Hippocampal formation (tissue), 2 donors: ENCODE results near the gene FDPS.

Experiments
- DNase-seq, 2 donors: peaks; one replicate each; lab custom pipeline; 2025; lab: John Stamatoyannopoulos, UW

The FDPS gene

DNA sequence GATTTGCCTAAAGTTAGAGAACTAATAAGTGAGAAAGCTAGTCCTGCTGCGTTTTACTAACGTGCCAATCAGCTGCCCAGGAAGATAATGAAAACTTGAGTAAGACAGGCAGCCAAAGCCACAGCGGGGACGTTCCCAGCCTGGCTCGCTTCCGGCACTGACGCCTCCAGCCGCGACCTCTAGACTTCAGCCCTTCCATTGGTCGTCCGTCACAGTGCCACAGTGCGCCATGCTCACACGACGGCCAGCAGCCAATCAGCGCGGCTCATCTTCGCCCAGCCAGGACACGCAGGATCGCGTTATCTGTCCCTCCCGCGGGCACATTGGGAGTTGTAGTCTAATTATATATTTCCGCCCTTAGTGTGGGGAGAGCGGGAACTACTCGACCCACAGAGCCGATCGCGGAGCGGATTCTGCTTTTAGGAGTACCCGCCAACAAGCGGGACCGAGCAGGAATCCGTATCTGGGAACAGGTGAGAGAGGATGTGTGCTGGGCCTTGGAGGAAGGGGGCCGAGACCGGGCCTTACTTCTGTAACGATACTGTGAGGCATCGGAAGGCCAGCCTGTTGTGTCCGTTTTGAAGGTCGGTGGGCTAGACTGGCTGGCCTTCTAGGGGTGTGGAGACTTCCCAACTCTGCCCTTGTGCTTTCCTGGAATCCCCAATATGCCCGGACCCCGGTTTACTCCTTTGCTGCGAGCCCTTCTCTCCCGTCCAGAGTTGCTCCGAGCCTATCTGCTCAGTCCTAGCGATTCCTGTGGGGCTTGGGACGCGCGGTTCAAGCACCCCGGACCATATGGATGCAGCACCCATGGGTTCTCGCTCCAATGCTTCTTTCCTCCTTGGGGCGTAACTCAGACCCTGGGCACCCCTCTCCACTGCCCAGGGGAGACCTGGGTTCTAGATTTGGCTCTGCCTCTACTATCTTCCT, at the start of gene FDPS:
FDPS (plus strand) TSS at position 374 of the 930 bp plus-strand sequence. CDS start 924 bp downstream, outside the sequence.
- DNase-seq = peak; percentile 98 to 99

DNA sequence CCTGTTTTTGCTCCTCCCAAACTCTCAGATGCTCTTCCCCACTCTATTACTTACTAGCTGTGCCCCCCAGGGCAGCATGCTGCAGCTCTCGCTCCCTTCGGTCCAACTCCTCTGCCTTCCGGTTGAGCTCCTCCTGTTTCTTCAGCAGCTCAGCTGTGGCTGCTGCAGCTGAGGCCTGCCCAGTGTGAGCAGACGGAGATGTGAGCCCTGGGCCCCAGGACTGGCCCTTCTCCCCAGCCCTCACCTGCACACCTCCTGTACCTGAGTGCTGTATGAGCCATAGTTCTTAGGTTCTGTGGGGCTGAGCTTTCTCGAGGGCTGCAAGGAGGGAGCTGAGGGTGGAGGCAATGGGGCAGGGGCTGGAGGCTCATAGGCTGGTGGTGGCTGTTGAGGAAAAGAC, 48.4 kb upstream of the FDPS start:
- no peak for DNase-seq

DNA sequence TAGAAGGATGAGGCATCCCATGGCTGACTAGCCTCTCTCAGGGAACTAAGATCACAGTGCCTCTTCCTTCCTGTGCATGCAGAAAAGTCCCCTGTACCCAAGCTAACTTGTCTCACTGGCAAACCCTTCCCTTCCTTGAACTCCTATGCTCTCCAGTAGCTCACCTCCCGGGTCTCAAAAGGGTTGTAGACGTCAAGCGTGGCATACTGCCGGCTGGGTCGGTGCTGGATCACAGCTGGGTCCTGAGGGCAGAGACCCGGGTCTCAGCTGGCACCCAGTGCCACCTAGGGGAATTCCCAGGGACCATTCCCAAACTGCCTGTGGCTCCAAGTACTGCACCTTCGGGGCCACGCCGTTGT, 47.2 kb upstream of the FDPS start:
- DNase-seq = no peak

DNA sequence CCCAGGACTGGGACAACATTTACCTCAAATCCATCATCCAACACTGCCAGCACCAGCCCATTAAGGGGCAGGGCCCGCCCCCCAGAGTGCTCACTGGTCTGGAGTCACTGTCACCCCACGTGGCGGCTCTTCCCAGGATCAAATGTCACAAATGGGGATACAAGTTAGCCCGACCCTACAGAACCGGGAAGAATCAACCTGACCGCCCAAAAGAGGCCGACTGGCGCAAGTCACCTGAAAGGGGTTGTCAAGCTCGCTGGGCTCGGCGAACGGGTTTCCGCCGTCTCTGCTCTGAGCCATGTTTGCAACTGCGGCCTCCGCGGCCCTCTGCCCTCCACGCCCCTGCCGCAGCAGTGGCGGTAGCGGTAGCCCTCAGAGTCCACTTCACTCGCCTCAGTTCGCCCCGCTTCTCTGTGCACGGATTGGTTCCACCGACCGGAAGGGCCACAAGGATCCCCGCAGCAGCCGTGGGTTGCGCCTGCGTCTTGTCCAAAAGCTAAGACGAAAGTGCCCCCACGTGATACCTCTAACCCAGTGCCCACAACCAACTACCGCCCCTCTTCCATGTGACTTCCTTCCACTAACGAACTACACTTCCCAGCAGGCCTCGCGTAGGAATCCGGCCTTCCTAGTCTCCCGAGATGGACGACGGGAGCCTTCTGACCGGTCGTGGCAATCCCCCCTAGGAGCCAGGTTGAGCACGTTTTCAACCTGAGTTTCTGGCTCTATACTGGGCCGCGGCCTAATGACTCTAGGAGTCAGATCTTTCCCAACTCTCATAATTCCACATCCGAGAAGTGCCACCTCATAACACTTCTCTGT, 46.6 kb upstream of the FDPS start, which contains the start of gene SCAMP3:
SCAMP3 (minus strand) TSS at position 509 of the 822 bp plus-strand sequence; CDS start at position 300, 209 bp downstream.
- peak; percentile 94 to 98 for DNase-seq

DNA sequence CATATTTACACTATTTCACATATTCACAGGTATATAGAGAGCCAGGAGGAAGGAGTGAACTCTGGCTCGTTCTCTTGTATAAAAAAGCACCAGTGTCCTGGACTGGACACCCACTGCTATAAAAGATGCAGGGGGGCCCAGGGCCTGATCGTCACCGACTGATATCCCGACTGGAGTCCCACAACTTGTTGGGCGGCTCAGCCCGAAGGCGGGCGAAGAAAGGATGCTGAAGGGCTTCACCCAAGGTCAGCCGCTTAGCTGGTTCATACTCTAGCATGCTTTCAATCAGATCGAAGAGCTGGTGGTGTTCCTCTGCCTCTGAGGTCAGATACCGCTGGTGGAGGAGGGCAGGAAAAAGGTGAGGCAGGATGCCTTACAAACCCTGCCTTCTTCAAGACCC, 45.6 kb upstream of the FDPS start:
- no peak for DNase-seq

DNA sequence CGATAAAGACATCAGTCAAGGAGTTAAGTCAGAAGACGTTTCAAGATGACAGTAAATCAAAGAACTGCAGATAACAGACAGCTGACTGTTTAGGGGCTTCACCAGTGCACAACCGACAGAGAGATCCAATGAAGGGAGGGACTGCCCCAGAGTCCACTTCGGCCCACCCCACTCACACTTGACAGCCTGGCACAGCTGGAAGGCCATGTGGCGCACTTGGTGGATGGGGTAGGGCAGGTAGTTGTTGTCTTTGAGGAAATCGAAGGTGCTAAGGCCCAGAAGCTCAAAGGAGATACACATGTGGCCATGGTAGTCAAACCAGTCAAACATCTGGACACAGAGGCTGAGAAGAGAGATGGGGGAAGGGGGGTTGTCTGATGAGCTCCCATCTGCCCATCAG, 42.1 kb upstream of the FDPS start:
- no peak for DNase-seq

DNA sequence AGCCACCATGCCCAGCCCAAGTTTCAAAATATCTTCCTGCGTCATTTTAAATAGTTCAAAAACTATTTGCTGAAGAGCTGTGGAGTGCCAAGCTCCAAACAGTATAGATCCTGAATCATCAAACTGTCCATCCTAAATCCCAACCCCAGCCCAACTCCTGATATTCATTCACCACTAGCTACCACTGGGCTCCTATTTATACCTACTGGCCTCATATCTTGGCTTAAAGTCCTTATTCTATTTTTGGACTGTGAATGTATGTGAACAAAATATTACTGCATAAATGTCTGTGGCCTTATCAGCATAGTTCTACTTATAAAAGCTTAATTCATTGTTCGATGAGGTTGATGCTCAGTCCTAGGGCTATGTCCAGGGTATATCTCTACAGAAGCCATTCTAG, 41.3 kb upstream of the FDPS start:
- DNase-seq = no peak

DNA sequence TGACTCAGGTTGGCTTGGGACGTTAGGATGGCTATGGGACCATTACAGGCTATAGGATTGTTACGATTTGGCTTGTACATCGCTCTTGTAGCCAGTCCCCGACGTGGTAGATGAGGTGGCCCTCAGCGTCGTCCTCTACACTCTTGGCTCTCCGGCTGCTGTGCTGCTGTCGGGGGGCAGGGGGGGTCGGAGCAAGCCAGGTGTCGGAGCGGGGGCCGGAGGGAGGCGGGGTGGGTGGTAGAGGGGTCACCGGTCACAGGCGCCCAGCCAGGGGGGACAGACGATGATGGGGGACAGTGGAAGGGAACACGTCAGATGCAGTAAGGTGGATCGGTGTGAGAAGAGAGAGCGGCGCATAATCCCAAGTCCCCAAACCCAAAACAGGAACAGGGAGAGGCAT, 40.0 kb upstream of the FDPS start:
- no peak for DNase-seq

DNA sequence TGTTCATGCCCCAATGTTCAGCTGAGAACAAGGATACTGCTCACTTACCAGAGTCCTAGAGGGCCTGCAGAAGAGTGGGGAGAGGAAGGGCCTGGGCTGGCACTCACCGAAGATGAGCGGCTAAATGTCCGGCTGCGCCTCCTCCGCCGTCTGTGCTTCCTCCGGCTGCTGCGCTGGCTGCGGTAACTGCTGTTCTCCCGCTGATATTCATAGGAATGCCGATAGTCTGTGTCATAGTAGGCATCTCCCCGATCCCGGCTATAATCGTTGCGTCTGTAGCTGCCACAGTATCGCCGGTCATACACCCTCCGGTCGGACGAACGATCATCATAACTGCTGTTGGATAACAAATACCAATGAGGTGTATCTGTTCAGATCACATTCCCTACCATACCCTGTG, 39.3 kb upstream of the FDPS start:
- DNase-seq = no peak

DNA sequence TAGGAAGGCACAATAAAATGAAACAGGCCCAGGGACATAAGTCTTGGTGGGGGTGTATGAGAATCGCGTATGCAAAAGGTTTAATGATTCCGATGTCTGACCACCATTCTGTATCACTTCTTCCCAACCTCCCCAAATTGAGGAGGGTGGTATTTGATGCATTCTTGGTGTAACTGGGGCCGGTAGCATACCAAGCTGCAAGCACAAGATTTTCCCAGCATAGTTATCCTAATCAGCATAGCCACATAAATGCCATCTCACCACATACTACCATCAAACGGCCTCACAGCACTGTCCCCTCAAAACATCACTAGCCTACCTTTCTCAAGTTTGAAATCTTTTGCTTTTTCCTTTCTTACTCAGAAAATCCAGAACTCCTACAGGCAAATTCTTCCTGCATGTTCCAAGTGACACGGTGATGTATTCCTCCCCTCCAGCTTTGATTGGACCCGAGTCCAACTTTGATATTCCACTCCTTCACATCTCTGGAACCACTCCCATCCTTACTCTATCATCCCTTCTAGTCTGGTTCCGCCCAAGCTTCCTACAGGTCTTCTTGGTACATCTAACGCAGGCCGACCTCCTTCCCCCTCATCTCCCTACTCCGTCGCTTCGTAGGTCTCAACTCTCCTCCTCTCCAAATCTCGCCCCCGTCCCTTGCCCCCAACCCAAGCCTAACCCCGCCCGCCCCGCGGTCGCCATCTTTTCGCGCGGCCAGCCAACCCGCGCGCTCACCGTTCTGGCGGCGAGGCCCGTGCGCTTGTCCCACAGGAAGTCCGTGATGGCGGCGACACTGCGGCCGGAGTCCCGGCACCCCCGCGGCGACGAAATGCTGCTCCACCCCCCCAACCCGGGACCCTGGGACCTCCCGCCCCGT, 36.0 kb upstream of the FDPS start:
- no peak for DNase-seq

DNA sequence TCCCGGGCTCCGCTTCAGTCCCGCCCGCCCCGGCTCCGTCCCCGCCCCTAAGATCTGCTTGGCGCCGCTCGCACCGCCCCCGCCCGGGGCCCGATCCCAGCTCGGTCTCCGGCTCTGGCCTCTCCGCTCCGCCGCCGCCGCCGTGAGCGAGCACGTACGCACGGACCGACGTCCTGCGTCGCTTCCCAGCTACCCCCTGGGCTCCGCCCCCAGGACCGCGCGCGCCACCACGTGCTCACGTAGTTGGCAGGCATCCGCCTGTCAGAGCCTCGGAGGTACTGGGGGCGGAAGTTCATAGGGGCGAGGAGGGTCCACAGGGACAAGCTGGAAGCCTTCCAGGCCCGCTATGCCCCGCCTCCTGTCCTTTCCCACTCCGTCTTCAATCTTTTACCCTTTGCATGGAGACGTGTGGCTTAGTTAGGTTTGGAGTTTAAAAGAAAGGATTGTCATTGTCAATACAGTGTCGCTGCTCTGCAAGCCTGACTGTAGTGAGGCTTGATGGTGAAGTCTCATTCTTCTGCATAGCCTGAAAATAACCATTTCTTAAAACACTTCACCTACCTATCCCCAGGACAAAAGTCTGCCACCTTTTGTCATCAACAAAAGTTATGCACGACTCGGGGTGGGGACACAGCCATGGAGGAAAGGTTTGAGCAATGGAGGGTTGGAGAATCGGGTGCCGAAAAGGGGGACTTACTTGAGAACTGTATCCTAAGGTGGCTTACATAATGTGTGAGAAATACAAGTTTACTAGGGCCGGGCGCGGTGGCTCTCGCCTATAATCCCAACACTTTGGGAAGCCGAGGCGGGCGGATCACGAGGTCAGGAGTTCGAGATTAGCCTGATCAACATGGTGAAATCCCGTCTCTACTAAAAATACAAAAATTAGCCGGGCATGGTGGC, 35.1 kb upstream of the FDPS start, which contains the start of gene CLK2:
CLK2 (minus strand) TSS at position 162 of the 903 bp plus-strand sequence. CDS start 2,527 bp downstream, outside the sequence.
- DNase-seq = peak; percentile 79 to 89

DNA sequence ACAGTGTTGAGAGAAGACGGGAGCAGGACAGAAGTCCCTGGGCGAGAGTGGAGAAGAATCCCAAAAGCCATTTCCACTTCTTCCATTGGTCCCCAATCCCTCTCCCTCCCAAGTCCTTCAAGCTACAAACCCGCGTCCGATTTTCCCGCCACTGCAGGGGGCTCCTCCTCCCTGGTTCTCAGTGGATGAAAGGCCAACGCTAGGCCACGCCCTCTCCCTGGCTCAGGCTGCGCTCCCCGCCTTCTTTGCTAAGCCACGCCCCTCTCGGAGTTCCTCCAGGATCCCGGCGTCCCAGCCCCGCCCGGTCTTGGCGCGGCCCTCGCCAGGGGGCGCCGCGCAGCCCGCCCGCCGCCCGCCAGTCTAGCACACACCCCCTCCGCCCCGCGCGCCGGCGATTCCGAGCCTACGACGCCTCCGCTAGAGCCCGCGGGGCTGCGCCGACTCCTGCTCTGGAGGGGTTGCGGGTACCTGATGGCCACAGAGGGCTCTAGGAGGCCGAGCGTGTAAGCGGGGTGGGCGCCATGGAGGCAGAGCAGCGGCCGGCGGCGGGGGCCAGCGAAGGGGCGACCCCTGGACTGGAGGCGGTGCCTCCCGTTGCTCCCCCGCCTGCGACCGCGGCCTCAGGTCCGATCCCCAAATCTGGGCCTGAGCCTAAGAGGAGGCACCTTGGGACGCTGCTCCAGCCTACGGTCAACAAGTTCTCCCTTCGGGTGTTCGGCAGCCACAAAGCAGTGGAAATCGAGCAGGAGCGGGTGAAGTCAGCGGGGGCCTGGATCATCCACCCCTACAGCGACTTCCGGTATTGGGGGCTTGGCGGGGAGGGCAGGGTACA, 31.4 kb upstream of the FDPS start, which contains the start of gene HCN3:
HCN3 (plus strand) TSS at position 394 of the 832 bp plus-strand sequence; CDS start at position 522, 128 bp downstream.
- peak; percentile 95 to 96 for DNase-seq

DNA sequence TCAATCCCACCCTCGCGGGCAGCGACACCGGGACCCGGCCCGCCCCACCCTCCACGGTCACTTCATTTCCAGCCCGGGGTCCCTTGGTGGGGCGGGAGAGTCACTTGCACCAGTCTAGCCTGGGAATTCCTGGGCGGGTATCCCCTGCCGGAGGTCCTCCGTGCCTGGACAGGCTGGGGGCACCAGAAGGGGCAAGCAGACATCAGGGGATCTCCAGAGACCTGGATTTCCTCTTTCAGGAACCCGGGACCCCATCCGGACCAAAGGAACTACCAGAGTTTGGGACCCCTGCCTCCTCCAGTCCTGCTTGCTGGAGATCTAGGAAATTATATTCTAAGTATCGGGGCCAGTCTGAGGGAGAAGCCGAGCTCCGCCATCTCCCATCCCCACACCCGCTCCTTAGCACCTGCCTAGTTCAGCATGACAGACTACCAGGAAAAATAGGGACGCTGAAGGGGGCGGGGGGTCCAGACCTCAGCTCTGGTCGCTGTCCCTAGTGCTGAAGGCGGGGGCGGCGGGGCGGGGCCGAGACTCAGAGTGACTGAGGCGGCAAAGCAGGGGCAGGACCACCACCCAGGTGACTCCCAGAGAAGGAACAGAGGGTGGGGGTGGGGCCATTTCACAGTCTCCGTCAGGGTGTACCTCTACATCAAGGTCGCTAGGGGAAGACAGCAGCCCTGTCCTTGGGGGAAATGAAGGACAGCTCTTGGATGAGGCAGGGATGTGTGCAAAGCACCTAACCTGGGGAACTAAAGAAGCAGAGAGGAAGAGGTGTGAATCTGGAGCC, 30.6 kb upstream of the FDPS start:
- no peak for DNase-seq

DNA sequence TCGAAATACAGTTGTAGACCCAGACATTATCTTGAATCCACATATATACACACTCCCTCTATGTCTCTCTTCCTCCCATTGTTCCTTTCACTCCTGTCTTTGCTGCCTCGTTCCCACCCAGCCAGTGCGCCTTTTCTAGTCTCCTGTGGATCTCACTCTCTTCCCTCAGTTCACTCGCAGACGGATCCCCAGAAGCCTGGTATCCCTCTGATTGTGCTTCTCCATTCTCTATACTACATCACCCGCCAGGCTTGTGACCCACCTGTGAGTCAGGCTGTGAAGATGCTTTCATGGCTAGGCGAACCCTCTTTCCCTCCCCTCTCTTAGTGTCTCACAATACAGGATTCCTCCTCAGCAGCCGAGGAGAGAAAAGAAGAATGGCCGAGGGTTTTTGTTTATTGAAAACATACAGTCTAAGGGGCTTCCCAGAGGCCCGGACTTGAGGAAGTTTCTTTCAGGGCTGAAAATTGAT, 29.9 kb upstream of the FDPS start:
- DNase-seq = no peak

DNA sequence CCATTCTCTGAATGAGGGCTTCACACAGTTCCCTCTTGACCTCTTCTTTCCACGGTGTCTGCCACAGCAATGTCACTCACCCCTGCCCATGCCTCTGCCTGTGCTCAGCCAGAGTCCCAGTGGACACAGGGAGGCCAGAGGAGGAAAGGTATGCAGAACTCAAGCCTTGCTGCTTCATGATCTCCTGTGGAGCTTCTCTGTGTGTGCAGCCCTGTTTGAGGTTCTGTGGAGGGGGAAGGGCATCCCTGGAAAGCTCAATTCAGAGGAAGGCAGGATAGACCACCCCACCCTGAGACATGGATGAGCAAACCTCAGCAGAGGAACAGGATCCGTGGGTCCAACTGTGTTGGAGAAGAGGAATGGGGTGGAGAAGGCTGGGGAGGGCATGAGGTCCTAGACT, 29.4 kb upstream of the FDPS start:
- DNase-seq = no peak

DNA sequence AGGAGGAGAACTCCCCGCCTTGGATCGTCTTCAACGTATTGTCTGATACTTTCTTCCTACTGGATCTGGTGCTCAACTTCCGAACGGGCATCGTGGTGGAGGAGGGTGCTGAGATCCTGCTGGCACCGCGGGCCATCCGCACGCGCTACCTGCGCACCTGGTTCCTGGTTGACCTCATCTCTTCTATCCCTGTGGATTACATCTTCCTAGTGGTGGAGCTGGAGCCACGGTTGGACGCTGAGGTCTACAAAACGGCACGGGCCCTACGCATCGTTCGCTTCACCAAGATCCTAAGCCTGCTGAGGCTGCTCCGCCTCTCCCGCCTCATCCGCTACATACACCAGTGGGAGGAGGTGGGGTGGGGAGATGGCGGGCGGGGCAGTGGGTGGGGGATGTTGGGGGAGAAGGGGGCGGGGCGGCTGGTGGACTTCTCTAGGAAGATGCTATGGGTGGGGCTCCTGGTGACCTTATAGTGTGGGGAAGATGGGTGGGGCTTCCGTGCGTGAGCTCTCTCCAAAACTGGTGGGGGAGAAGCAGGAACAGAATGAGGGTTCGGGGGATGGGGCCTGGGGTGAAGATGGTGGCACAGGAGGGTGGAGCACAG, 26.1 kb upstream of the FDPS start:
- no peak for DNase-seq

DNA sequence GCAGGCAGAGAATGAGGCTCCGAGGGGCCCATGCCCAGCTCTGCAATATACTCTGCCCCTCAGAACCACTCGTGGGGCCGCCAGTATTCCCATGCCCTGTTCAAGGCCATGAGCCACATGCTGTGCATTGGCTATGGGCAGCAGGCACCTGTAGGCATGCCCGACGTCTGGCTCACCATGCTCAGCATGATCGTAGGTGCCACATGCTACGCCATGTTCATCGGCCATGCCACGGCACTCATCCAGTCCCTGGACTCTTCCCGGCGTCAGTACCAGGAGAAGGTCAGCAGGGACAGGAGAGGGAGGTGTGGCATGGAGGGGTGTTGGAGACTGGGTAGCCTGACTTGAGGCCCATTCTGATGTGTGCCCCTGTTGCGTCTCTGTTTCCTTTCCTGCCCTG, 24.2 kb upstream of the FDPS start:
- DNase-seq = no peak

DNA sequence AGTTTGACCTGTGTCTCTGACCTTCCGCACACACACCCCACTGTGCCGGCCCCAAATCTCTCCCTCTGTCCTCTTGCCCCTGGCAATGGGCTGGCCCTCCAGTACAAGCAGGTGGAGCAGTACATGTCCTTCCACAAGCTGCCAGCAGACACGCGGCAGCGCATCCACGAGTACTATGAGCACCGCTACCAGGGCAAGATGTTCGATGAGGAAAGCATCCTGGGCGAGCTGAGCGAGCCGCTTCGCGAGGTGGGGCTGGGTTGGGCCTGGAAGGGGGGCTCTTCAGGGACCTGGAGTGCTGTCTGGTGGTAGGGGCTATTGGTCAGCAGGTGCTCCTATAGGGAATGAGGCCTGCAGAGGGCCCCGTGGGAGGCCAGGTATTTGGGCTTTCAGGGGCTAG, 23.6 kb upstream of the FDPS start:
- DNase-seq = no peak
